C4-2B (cell line): ENCODE measurements around the gene DLGAP1.

Source experiments
- H3K27ac ChIP-seq: fragments of 450-650 bp; 2 replicates; pipeline ENCODE4 v1.5.1; 2017
- ZFX ChIP-seq: fragments of 450-650 bp; IDR thresholded peaks from 2 replicates; pipeline ENCODE4 v1.6.1; 2017
- TF ChIP-seq, protein P1 (sequence below): fragments of 450-650 bp; conservative IDR thresholded peaks from 2 replicates; pipeline ENCODE4 v1.5.1; 2017; ENCODE audit warnings: mild to moderate bottlenecking

Gene DLGAP1

GRCh38 chr18:4394700-4395099, 60.4 kb downstream of the DLGAP1 start:
- TF ChIP-seq ZFX: no peak
- TF ChIP-seq, protein P1, sequence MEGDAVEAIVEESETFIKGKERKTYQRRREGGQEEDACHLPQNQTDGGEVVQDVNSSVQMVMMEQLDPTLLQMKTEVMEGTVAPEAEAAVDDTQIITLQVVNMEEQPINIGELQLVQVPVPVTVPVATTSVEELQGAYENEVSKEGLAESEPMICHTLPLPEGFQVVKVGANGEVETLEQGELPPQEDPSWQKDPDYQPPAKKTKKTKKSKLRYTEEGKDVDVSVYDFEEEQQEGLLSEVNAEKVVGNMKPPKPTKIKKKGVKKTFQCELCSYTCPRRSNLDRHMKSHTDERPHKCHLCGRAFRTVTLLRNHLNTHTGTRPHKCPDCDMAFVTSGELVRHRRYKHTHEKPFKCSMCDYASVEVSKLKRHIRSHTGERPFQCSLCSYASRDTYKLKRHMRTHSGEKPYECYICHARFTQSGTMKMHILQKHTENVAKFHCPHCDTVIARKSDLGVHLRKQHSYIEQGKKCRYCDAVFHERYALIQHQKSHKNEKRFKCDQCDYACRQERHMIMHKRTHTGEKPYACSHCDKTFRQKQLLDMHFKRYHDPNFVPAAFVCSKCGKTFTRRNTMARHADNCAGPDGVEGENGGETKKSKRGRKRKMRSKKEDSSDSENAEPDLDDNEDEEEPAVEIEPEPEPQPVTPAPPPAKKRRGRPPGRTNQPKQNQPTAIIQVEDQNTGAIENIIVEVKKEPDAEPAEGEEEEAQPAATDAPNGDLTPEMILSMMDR: no peak
- H3K27ac ChIP-seq: no peak overlapping the region

GRCh38 chr18:4391859-4392258, 63.2 kb downstream of the DLGAP1 start:
- TF ChIP-seq, protein P1: no peak
- TF ChIP-seq ZFX: no peak
- no peak overlapping the region for H3K27ac ChIP-seq

DNA sequence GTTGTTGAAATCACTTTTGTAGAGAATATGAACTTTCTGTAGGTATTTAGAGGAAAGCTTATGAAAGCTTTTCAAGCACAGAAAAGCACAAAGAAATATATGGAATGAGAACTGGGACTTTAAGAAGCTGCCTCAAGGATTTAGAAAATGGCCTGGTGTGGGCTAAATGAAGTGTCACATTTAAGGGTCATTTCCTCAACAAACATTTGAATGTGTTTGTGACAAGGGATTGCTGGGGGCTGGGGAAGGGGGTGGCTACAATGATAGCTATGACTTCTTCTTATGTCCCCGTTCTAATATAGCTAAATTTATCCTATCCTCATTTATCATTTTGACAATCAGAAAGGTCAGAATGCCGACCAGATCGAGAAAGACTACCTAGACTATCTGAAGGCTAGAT, 69.2 kb downstream of the DLGAP1 start:
- H3K27ac ChIP-seq: no peak overlapping the region
- TF ChIP-seq, protein P1: no peak
- no peak for TF ChIP-seq ZFX

DNA sequence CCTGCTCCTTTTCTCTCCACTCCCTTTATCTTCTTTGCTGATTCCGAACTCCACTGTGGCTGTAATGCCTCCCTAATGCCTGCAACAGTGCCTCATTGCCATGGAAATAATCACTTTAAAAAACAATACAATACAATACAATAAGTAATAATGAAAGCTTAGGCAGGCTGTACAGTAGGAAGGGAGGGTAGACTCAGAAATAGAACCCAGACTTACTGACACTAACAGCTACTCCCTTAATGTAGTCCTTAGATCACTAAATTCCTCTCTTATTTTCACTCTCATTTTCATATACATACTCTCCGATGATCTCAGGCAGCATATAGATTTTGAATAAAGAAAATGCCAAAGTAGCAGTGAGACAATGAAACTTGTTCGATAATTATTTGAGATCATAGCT, 70.2 kb downstream of the DLGAP1 start:
- H3K27ac ChIP-seq: no peak overlapping the region
- no peak for TF ChIP-seq ZFX
- TF ChIP-seq, protein P1: no peak

DNA sequence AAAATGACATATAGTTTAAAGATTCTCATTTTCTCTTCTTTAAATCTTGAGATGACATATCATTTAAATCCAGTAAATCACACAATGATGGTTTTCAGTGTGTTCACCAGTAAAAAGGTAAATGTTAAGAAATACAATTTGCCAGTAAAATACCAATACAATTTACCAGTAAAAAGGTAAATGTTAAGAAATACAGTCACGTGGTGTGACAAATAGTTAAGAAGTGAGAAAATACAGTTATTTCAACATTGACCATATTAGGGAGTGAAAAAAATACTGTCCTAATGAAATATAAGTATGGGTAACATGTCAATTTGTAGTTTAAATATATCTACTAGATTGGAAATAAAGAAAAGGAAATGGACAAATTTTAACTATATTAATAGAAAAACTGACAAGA, 80.5 kb downstream of the DLGAP1 start:
- H3K27ac ChIP-seq: no peak overlapping the region
- no peak for TF ChIP-seq ZFX
- TF ChIP-seq, protein P1: no peak

DNA sequence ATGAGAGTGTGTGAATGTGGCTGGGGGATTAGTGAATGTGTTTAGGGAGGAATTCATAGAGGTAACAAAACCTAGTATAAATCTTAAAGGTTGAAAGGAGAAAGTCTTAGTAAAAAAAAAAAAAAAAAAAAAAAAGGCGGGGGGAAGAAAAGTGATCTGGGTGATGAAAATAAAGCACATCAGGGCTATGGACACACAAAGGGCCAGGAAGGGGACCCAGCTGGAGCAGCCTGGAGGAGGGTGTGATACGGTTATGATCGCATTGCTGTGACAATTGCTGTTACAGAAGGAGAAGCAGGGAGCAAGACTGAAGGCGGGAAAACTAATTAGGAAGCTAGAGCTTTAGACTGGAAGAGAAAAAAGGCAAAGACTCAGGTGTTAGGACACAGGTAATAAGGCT, 85.4 kb downstream of the DLGAP1 start:
- no peak overlapping the region for H3K27ac ChIP-seq
- no peak for TF ChIP-seq ZFX
- TF ChIP-seq, protein P1: no peak

DNA sequence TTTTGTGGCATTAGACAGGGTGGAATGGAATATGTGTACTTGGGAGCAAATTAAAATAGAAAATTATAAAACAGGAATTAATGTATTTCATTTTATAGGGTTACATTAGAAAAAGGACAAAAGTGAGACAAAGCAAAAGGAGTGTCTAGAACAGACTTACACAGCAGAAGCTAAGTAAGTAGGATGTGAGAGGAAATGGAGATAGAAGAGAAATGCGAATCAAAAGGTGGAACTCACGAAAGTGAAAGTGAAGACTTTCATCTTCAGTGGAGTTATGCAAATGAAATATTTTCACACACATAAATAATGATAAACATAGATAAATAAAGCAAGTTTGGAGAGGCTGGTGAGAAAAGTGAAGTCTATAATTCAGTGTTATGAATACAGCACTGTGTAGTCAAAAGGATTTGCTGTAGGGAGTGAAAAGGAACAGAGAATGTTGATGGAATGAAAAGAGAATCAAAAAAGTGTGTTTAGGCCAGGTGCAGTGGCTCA, 94.8 kb downstream of the DLGAP1 start:
- TF ChIP-seq, protein P1: no peak
- no peak for TF ChIP-seq ZFX
- H3K27ac ChIP-seq: no peak overlapping the region
